PC-3 (cell line): Measurements from ENCODE around the gene RAB23. TPM values are rescaled to one million over a fixed set of nuclear protein-coding genes. Genes with fewer than 3 reads are reported as not detected.

Experiments used
- ATAC-seq: fragments of 200-7000 bp; cut with Tn5 transposase; 2 replicates; pipeline ENCODE4 v1.9.1; 2020; ENCODE audit warnings: mild to moderate bottlenecking, moderate library complexity
- BruUV-seq: library from RNA; stranded (reverse); fragments of 400-500 nt; replicated peaks from 2 replicates; lab custom pipeline; 2021; lab: Mats Ljungman, UMichigan
- CTCF ChIA-PET: fragments of 300-600 bp; sonication (Branson Sonifier 250); formaldehyde crosslinking; loops from one replicate; lab custom pipeline; 2022; ENCODE audit warnings: antibody characterized with exemption; lab: Charles Lee
- POLR2A ChIA-PET: fragments of 300-600 bp; sonication (Branson Sonifier 250); formaldehyde crosslinking; loops from one replicate; lab custom pipeline; 2022; ENCODE audit warnings: antibody characterized with exemption; ENCODE audit not compliant: unreplicated experiment; lab: Charles Lee
- DNase-seq: peaks from one replicate; pipeline ENCODE4 v3.0.0-alpha.2; 2015
- H2AFZ ChIP-seq: fragments of 300-600 bp; sonication (generic); 2 replicates; pipeline ENCODE4 v1.6.0; 2016; ENCODE audit warnings: antibody characterized with exemption, low read length
- H3F3A ChIP-seq: fragments of 300-600 bp; sonication (generic); one replicate; pipeline ENCODE4 v1.6.0; 2017; ENCODE audit warnings: antibody characterized with exemption, low read length, control low read depth, mild to moderate bottlenecking; ENCODE audit not compliant: unreplicated experiment
- H3K27ac ChIP-seq: fragments of 300-600 bp; sonication (generic); 2 replicates; pipeline ENCODE4 v1.5.1; 2016; ENCODE audit warnings: mild to moderate bottlenecking, low read length
- H3K27me3 ChIP-seq: fragments of 300-600 bp; sonication (generic); 2 replicates; pipeline ENCODE4 v1.6.1; 2016; ENCODE audit warnings: low read length, mixed read lengths
- H3K36me3 ChIP-seq: fragments of 300-600 bp; sonication (generic); 2 replicates; pipeline ENCODE4 v1.6.1; 2016; ENCODE audit warnings: low read depth, mixed run types, low read length, mixed read lengths
- H3K4me1 ChIP-seq: fragments of 300-600 bp; sonication (generic); 2 replicates; pipeline ENCODE4 v1.5.1; 2016; ENCODE audit warnings: low read length; ENCODE audit not compliant: insufficient read depth
- H3K4me2 ChIP-seq: fragments of 300-600 bp; sonication (generic); 2 replicates; pipeline ENCODE4 v1.6.0; 2016; ENCODE audit warnings: low read length
- H3K4me3 ChIP-seq: fragments of 300-600 bp; sonication (generic); 2 replicates; pipeline ENCODE4 v1.5.1; 2016; ENCODE audit warnings: mild to moderate bottlenecking, low read length, mixed read lengths
- H3K79me2 ChIP-seq: fragments of 300-600 bp; sonication (generic); 2 replicates; pipeline ENCODE4 v1.6.1; 2017; ENCODE audit warnings: low read length, mixed read lengths
- H3K9ac ChIP-seq: fragments of 300-600 bp; sonication (generic); 2 replicates; pipeline ENCODE4 v1.6.0; 2016; ENCODE audit warnings: mild to moderate bottlenecking, low read length
- H3K9me2 ChIP-seq: fragments of 300-600 bp; sonication (generic); replicated peaks from 2 replicates; pipeline ENCODE4 v1.6.1; 2016; ENCODE audit warnings: mixed run types, low read length, mixed read lengths
- H3K9me3 ChIP-seq: fragments of 300-600 bp; sonication (generic); 2 replicates; pipeline ENCODE4 v1.6.1; 2016; ENCODE audit warnings: low read length, mixed read lengths
- H4K20me1 ChIP-seq: fragments of 300-600 bp; sonication (generic); 2 replicates; pipeline ENCODE4 v1.6.1; 2016; ENCODE audit warnings: low read length, mixed read lengths
- EZH2 ChIP-seq: fragments of 300-600 bp; sonication (generic); IDR thresholded peaks from one replicate; pipeline ENCODE4 v1.6.1; 2017; ENCODE audit warnings: antibody characterized with exemption, mild to moderate bottlenecking, low read length; ENCODE audit not compliant: unreplicated experiment
- EZH2phosphoT487 ChIP-seq: fragments of 300-600 bp; sonication (generic); IDR thresholded peaks from 2 replicates; pipeline ENCODE4 v1.6.1; 2018; ENCODE audit warnings: mild to moderate bottlenecking, antibody characterized with exemption, low read length, borderline replicate concordance
- intact Hi-C: fragments of 100-400 bp; cut with micrococcal nuclease; formaldehyde crosslinking; loops from 2 replicates; pipeline ENCODE4 v1.9.0; 2023
- total RNA-seq: library from RNA; depleted of rRNA; stranded (reverse); fragments of >200 nt; gene quantifications from 2 replicates; pipeline ENCODE4 v1.2.3, GENCODE V29; 2014
- TF ChIP-seq, protein P1 (sequence below): fragments of 300-600 bp; sonication (generic); conservative IDR thresholded peaks from 2 replicates; pipeline ENCODE4 v1.5.1; 2017; ENCODE audit warnings: antibody characterized with exemption, low read depth, mild to moderate bottlenecking, low read length

Gene RAB23
- total RNA-seq, 1 experiment from 2014 or later: 11.2 TPM

DNA sequence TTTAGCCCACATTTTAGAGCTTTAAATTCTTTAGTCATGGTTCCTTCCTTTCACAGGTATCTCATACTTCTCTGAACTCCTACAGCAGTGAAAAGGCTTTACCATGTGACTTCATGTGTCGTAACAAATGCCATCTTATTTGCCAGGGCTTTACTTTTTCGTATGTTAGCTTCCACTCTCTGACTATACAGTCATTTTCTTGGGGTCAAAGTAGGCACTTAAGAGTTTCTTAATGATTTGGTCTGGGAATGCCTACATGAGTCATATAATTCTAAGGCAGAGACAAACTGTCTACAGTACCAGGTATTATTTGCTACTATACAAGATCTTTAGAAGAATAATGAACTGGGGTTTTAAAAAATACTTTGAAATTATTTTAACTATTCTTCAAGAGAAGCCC is 15.0 kb downstream of the RAB23 start:
- POLR2A ChIA-PET: no interaction called here
- Histone ChIP-seq H3K27me3 (no peaks in the 10 kb centered on the region), H3K9me2 (no peaks in the 10 kb centered on the region), H3K4me2 (no peak overlapping the region), H3K36me3 (no peaks in the 10 kb centered on the region), H4K20me1 (no peaks in the 10 kb centered on the region), H3F3A (no peaks in the 10 kb centered on the region), H2AFZ (no peak overlapping the region), H3K79me2 (peaks cover 5% of the 10 kb centered on the region), H3K4me3 (no peak overlapping the region), H3K27ac (no peak overlapping the region), H3K9me3 (no peaks in the 10 kb centered on the region), H3K9ac (no peak overlapping the region), H3K4me1 (no peaks in the 10 kb centered on the region)
- BruUV-seq: no TSS peak
- no peak for TF ChIP-seq EZH2
- no peak for TF ChIP-seq EZH2phosphoT487
- TF ChIP-seq, protein P1, sequence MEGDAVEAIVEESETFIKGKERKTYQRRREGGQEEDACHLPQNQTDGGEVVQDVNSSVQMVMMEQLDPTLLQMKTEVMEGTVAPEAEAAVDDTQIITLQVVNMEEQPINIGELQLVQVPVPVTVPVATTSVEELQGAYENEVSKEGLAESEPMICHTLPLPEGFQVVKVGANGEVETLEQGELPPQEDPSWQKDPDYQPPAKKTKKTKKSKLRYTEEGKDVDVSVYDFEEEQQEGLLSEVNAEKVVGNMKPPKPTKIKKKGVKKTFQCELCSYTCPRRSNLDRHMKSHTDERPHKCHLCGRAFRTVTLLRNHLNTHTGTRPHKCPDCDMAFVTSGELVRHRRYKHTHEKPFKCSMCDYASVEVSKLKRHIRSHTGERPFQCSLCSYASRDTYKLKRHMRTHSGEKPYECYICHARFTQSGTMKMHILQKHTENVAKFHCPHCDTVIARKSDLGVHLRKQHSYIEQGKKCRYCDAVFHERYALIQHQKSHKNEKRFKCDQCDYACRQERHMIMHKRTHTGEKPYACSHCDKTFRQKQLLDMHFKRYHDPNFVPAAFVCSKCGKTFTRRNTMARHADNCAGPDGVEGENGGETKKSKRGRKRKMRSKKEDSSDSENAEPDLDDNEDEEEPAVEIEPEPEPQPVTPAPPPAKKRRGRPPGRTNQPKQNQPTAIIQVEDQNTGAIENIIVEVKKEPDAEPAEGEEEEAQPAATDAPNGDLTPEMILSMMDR: no peak
- ATAC-seq (no peak), DNase-seq (no peak)
- CTCF ChIA-PET: no interaction called here
- intact Hi-C loops: no loop called here

GRCh38 chr6:57205550-57206328 is 16.4 kb downstream of the RAB23 start:
- H3F3A ChIP-seq: no peaks in the 10 kb centered on the region
- no peak overlapping the region for H3K4me2 ChIP-seq
- DNase-seq (no peak), ATAC-seq (no peak)
- H3K4me3 ChIP-seq: no peak overlapping the region
- H3K79me2 ChIP-seq: no peaks in the 10 kb centered on the region; the same call in 1 of the 2 replicates
- no peaks in the 10 kb centered on the region for H3K9me2 ChIP-seq
- H3K36me3 ChIP-seq: no peaks in the 10 kb centered on the region
- no peaks in the 10 kb centered on the region for H3K27me3 ChIP-seq
- no peak overlapping the region for H3K27ac ChIP-seq
- CTCF ChIA-PET: no interaction called here
- POLR2A ChIA-PET: interaction anchor here (0.5 kb wide), 1 partner anchor 150 kb away, joined by 3 read pairs; no protein-coding TSS in a partner anchor
- H3K4me1 ChIP-seq: no peaks in the 10 kb centered on the region
- TF ChIP-seq EZH2phosphoT487 (no peak), EZH2 (no peak)
- TF ChIP-seq, protein P1: no peak
- H2AFZ ChIP-seq: no peak overlapping the region
- no TSS peak for BruUV-seq
- H3K9me3 ChIP-seq: no peaks in the 10 kb centered on the region
- intact Hi-C loops: no loop called here
- H3K9ac ChIP-seq: no peak overlapping the region
- no peaks in the 10 kb centered on the region for H4K20me1 ChIP-seq

DNA sequence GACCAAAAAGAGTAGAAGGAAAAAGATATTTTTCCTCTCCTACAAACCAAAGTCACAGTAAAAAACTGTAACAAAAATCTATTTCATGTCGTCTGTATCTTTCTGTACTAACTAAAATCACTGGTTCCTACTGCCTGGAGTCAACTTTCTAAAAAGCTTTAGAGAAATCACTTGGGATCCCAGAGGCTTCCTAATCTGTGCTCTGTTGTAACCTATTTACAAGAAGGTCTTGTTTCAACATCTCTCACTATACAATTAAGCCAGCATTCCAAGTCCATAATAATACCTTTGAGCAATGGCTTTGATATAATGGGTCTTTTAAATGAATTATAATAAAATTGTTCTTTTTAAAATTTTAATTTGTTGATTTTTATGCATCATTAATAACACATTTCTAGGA is 20.4 kb downstream of the RAB23 start:
- intact Hi-C loops: no loop called here
- Histone ChIP-seq H4K20me1 (no peaks in the 10 kb centered on the region), H3K9ac (no peak overlapping the region), H3K27me3 (no peaks in the 10 kb centered on the region), H3K79me2 (no peaks in the 10 kb centered on the region), H3K4me3 (no peak overlapping the region), H3K9me3 (no peaks in the 10 kb centered on the region), H3K27ac (no peak overlapping the region), H3F3A (no peaks in the 10 kb centered on the region), H3K4me2 (no peak overlapping the region), H3K36me3 (no peaks in the 10 kb centered on the region), H3K9me2 (no peaks in the 10 kb centered on the region), H3K4me1 (no peaks in the 10 kb centered on the region), H2AFZ (no peak overlapping the region)
- POLR2A ChIA-PET: no interaction called here
- TF ChIP-seq EZH2phosphoT487 (no peak), EZH2 (no peak)
- TF ChIP-seq, protein P1: no peak
- ATAC-seq: no peak
- CTCF ChIA-PET: interaction anchor here (0.6 kb wide), 1 partner anchor 12 kb away, joined by 5 read pairs; no protein-coding TSS in a partner anchor
- no peak for DNase-seq
- BruUV-seq: no TSS peak
